NCI-H2107 treated with DMSO at 0.1 percent for 48 hours (cell line): ENCODE measurements around the gene NPTN.
"Not testable (repeated sequence)": the region's sequence is repeated elsewhere in the genome, so short reads cannot be mapped to it uniquely, and the experiment has no call there.

Experiments used
- DNase-seq: peaks from one replicate; lab custom pipeline; 2025; ENCODE audit not compliant: unreplicated experiment; lab: John Stamatoyannopoulos, UW

The NPTN gene

DNA sequence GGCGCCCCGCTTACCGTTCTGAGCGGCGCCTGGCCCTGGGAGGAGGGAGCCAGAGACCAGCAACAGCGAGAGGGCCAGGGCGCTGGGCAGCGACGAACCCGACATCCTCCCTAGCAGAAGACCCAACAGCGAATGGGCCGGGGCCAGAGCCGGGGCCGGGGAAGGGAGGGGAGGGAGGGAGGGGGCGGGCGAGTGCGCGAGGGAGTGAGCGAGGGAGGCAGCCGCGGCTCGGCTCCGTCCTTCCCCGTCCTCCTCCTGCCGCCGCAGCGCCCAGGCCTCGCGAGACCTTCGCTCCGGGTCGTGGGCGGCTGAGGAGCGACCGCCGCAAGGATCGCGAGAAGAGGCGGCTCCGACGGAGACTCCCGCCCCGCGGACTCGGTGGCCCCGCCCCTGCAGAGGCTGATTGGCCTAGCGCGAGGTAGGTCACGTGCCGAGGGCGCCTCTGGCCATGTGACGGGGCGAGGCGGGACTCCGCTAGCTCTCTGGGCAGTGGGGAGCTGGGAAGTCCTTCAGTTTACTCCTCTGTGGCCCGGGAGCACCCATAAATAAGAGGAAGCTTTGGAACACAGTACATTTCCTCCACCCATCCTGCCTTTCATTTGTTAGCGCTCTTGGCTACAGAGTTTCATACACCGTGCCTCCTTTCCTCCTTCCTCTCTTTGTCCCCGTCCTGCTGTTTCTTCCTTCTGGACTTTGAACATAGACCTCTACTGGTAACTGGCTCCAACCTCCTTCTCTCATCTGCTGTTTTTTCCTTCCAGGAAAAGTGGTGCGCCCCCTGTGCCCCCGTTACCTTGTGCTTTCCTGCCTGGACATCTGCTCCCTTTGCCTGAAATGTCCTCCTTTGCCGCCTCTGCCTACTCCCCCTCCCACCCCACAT, at the start of gene NPTN:
NPTN (minus strand) TSS at position 279 of the 880 bp plus-strand sequence; CDS start at position 105, 174 bp downstream.
- peak; percentile 62 for DNase-seq

- no peak for DNase-seq
These were observed 49.5 kb upstream of the NPTN start for GRCh38 chr15:73682600-73683090.

DNA sequence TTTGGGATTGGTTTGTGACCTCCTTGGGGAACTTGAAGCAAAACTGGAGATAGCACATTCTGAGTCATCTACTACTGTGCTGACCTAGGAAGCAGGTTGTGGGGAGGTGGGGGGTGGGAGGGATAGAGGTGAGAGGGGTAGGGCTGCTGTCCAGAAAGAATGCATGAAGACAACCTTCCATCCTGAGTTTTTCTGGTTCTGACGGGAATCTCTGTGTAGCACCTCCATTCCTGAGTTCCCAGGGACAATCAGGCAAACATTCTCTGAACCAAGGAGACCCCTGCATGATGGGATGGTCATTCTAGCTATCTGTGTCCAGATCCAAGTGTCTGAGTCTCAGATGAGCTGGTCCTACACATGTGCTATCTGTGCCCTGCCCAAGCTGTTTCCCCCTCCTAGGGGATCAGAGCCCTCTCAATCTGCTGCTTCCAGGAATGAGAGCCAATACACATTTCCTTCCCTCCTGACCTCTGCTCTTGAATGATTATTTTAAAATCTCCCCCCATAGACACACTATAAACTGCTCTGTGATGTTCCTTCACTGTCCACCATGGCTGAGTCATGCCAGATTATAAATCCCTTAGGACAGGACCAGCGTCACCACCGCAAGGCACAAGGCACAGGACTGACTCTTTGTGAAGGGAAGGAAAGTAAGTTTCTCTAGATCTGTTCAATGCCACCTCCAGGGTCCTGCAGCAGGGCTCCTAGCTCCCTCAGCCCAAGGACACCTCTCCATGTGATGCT, 48.8 kb upstream of the NPTN start:
- no peak for DNase-seq

GRCh38 chr15:73681063-73681462, 47.9 kb upstream of the NPTN start:
- no peak for DNase-seq

DNA sequence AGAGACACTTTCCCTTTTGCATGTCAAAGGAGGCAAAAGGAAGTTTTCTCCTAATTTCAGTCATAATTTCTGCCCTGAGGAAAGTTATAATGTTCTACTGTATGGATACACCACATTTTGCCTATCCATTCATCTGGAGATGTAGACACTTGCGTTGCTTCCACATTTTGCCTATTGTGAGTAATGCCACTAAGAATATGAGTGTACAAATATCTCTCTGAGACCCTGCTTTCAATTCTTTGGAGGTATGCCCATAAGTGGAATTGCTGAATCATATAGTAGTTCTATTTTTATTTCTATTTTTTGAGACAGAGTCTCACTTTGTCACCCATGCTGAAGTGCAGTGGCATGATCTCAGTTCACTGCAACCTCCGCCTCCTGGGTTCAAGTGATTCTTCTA, 47.4 kb upstream of the NPTN start:
- no peak for DNase-seq

GRCh38 chr15:73679964-73680363, 46.8 kb upstream of the NPTN start:
- DNase-seq = no peak

GRCh38 chr15:73679180-73679579, 46.0 kb upstream of the NPTN start:
- no peak for DNase-seq

GRCh38 chr15:73678498-73678897, 45.3 kb upstream of the NPTN start:
- no peak for DNase-seq

DNA sequence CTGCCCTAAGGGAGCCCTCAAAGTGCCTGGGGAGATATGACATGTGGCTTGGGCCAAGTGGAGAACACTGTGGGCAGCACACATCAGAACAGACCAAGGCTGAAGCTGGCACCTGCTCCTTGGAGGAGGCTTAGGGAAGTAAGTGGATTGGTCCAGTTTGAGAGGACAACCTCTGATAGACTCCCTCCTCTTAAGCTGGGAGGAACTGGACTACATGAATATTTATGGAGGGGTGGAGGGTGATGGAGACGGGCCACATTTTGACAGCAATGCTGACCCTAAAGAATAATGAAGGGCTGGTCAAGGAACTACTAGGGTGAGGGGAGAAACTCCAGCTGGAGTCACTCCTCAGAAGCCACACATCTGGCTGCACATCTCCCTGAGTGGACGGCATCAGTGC, 44.5 kb upstream of the NPTN start:
- DNase-seq = no peak

DNA sequence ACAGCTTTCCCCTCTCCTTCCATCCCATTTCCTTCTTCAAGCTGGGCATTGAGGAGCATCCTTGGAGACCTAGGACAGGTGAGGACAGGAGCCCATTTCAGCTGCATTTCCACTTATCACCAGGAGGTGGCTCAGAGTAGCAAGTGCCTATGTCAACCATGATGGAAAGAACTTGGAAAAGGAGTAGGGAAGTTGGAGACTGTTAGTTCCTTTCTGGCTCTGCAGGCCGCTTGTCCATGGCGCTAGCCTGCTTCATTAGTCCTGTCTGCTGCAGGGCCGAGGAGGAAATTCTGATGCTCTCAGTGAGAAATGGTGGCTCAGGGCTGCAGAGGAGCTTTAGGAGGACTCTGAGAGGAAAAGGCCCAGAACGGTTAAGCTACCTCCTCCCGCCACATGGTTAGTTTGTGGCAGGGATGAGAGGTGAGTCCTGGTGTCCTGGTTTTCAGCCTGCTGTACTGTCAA, 44.0 kb upstream of the NPTN start:
- DNase-seq = peak; percentile 15

GRCh38 chr15:73674587-73674986, 41.4 kb upstream of the NPTN start:
- no peak for DNase-seq

DNA sequence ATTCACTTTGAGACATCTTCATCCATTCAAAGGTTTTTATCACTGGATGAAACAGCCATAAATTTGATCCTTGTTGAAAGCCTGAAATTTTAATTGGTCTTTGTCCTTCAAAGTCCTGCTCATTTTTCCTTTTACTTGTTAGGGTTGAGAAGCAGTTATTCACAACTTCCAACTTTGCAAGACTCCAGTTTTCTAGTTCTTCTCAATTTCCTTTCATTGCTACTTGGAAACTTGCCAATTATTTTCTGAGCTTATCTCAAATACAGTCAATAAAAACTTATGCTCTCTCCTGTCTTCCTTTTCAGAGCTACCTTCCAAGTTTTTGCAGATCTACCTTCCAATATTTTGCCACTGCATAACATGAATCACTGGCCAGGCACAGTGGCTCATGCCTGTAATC, 27.3 kb upstream of the NPTN start:
- DNase-seq = no peak

DNA sequence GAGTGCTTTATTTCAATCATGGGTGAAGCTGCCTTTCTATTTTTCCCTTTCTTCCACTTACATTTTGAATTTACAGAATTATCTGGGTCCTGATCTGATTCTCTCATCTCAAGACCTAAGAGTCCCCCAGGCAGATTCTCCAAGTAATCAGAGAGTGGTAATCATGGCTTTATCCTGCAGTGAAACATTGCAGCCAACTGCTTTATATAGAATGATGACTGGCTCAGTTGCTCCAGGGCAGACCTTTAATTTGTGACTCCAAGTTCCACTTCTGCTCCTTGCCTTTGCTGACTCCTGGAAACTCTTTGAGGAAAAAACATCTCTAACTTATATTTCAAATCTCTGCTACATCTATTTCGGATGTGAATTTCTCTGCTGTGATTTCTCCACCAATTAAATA, 25.5 kb upstream of the NPTN start:
- no peak for DNase-seq

DNA sequence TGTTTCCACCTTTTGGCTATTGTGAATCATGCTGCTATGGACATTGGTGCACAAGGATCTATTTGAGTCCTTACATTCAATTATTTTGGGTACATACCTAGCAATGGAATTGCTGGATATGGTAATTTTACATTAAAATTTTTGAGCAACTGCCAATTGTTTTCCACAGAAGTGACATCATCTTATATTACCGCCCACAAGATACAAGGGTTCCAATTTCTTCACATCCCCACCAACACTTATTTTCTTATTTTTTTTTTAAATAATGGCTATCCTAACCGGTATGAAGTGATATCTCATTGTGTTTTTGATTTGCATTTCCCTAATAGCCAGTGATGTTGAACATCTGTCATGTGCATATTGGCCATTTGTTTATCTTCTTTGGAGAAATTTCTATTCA, 22.5 kb upstream of the NPTN start:
- DNase-seq = no peak

DNA sequence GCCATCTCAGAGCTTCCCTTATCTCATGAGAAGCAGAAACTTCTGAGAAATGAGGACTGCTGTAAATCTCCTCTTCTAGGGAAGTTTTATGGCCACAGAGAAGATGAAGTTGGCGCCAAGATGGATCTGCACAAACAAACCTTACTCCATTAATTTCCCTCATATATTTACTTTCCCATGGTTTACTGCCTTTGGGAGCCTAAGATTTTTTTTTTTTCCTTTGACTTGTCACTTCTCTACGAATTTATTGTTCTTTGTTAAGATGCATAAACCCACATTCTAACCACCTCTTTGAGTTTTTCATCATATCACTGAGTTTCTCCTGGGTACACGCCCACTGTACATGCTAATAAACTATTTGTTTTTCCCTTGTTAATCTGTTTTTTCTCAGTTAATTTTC, 21.5 kb upstream of the NPTN start:
- DNase-seq = no peak

DNA sequence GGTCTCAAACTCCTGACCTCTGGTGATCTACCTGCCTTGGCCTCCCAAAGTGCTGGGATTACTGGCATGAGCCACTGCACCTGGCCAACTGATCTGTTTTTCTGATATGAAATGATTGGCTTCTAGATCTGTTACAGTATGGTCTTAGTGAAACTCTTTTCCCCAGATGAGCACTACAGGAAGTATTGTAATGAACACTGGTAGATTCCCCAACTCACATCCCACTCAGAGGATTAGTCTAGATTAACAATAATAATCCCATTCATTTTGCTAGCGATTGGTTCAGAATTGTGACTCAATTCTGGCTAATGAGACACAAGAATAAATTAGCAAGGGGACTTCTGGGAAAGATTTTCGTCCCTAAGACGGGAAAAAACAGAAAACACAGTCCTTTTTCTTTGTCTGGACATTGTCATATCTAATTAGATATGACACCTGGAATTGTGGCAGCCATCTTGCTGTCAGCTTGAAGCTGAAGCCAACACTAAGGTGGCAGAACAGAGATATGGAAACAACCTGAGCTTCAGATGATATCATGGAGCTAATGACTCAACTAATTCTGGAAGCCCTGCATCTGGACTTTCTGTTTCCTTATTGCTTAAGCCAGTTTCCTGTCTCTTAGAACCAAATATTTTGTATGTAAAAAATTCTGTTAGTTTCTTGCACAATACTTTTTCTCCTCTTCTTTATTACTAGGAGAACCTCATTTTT, 17.4 kb upstream of the NPTN start:
- DNase-seq = no peak

GRCh38 chr15:73648014-73648295, 14.8 kb upstream of the NPTN start:
- no peak for DNase-seq

- no peak for DNase-seq
These were observed 14.2 kb upstream of the NPTN start for GRCh38 chr15:73647259-73648013.

- not testable (repeated sequence) for DNase-seq
These were observed 6.3 kb upstream of the NPTN start for GRCh38 chr15:73639464-73639863.

DNA sequence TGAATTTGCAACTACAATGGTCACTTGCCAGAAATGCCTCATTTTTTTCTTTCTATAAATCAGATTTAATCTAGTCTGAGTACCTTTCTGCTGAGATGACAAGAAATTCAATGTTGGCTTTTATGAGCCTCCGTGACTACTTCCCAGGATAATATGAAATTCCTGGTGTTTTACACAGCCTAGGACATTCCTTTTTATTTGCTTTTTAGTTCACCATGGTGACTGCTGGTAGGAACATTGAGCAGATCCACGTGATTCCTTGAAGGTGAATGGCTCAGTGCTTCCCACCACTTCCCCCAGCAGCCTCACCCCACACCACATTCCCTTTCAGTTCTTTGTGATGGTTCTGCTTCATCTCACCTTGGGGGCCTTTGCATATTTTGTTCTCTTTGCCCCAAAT, 4.3 kb upstream of the NPTN start:
- DNase-seq = no peak

DNA sequence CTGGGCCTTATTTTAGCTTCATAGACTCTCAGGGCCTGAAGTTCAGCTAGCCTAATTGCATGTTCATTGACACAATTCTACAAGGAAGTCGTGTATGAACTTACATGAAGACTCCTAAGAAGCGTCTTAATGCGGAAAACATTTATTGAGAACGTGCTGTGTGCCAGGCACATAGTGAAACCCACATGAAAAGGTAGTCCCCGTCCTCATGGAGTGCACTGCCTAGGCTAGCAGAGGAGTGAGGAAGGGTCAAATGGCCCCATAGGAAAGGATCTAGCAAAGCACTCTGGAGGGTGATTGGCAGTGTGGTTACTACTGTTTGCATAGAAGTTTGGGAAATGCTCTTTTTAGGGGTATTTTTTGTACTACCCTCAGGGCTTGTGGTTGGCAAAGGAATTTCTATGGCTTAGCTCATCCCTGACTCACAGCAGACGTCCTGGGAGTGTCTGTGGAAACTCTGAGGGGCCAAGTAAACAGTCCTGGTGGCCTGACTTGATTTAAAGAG, 854 bp upstream of the NPTN start:
- DNase-seq = no peak
